Erythroblast (primary cell): ENCODE data around the gene GLRA1.
"Not testable (repeated sequence)": the region's sequence is repeated elsewhere in the genome, so short reads cannot be mapped to it uniquely, and the experiment has no call there.

ENCODE experiments used
- DNase-seq, 2 experiments: peaks; one replicate each; lab custom pipeline; 2025; lab: John Stamatoyannopoulos, UW
- GATA1 ChIP-seq: IDR thresholded peaks from 2 replicates; pipeline ENCODE4 v1.6.1; 2011; ENCODE audit warnings: low read depth, mild to moderate bottlenecking, control low read depth, low read length, moderate library complexity
- POLR2A ChIP-seq: IDR thresholded peaks from 2 replicates; pipeline ENCODE4 v1.6.1; 2011; ENCODE audit warnings: mild to moderate bottlenecking, low read length

GLRA1 gene

DNA sequence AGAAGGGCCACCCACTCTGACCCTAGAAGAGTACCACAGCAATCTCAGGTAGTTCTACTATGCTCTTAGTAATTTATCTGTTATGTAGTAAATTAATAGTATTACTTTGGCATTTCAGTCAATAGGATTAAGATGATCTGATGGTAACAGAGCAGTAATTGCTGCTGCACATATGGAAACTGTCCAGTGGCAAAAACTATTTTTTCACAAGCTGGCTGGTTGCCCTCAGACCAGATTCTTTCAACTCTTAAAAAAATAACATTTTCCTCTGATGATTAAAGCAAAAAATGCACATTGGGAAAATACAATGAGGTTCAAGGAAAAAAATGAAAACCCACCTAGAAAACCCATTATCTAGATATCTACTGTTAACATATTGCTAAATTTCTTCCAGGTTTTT is 19.7 kb downstream of the GLRA1 start:
- DNase-seq = no peak
- TF ChIP-seq GATA1 (no peak), POLR2A (no peak)

DNA sequence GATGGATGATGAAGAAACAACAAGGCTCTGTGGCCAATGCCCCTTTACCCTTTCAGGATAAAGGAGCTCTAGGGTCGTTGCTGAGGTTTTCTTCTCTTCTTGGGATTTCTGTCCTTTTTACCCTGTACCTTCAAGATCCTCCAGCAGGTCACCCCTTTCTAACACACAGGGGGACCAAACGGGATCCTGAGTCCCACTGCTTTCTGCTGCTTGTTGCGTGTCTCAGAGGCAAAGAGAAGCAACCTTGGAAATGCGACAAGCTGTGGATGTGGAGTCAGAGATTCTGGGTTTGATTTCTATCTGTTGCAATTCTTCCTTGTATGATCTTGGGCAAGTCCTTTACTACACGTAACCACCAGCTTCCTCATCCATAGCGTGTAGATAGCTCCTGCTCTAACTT is 20.5 kb downstream of the GLRA1 start:
- TF ChIP-seq POLR2A = no peak
- no peak for TF ChIP-seq GATA1
- no peak for DNase-seq

DNA sequence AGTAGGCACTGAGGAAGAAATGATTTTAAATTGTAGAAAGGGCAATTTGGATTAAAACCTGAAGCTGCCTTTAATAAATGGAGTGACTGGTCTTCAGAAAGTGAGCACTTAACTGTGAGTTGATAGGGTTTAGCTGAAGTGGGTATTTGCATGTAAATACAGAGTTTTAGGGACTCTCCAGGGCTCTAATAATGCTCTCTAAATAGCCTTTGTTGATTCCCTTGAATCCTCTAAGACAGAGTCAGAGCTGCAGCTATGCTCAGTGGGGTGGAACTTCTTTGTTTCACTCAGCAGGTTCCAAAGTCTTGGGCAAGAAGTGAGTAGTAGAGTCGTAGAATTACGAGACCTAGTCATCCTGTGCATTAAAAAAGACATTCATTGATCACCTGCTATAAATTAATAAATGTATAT is 21.4 kb downstream of the GLRA1 start:
- TF ChIP-seq GATA1 (no peak), POLR2A (no peak)
- no peak for DNase-seq

DNA sequence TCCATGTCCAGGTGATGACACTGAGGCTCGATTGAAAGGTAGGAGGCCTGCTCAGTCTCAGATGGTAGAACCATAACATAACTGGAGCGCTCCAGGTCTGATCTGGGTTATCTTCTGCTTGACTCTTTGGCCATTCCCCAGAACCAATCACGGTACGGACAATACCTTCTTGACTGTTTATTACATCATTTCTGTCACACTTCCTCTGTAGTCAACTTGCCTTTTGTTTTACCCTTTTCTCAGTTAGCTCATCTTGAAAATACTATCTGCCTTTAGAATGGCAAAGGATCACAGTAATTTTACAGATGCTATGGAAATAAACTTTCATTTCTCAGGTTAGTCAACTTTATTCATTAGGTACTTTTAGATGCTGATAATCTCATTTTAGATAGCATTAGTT is 22.4 kb downstream of the GLRA1 start:
- TF ChIP-seq POLR2A = no peak
- TF ChIP-seq GATA1 = no peak
- DNase-seq = no peak

DNA sequence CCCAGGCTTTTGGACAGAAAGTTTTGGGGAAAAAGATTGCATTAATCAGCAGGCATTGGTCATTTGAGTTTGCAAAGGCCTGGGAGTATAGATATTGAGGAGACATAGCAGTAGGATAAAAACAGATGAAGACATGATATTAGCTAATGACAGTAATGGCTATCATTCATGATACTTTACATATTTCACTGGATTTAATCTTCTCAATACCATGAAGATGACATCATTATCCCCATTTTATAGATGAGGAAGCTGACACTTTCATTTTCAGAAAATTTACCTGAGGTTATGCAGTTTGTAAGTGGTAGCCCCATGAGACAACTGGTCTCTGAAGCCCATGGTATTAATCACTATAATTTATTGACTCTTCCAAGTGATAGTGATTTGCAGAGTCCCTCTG is 23.0 kb downstream of the GLRA1 start:
- no peak for TF ChIP-seq GATA1
- no peak for DNase-seq

DNA sequence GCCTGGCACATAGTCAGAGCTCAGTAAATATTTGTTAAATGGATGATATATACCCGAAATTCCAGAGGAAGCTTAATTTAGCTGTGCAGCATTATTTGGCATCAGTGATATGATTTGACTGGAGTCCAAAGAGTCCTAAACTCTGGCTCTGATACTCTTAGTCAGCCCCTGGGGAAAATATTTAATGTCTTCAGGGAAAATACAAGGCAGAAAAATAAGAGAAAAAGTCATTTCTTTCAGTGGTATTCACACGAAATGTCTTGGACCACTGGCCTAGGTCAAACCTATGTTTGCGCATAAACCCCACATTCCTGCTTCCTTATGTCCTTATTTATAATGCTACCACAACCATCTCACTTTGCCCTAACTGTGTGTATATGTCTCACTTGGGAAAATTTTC is 23.8 kb downstream of the GLRA1 start:
- no peak for TF ChIP-seq POLR2A
- no peak for TF ChIP-seq GATA1
- DNase-seq = no peak

DNA sequence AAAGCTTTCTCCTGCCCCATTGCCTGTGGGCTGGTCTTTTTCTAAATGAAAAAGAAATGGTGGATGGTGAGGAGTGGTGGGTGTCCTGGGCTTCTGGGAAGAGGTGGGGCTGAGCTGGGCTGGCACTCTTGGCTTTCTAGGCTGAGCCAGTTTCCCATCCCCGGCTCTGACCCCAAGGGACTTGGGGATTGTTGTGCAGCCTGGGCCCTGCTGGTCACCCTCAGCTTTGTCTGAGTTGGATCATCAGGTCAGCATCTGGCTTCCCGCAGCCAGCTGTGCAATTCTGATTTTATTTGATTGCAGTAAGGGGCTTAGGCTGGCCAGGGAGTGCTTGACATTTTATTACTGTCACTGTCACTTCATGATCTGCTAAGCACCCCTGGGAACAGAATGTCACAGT is 25.3 kb downstream of the GLRA1 start:
- TF ChIP-seq POLR2A (no peak), GATA1 (no peak)

DNA sequence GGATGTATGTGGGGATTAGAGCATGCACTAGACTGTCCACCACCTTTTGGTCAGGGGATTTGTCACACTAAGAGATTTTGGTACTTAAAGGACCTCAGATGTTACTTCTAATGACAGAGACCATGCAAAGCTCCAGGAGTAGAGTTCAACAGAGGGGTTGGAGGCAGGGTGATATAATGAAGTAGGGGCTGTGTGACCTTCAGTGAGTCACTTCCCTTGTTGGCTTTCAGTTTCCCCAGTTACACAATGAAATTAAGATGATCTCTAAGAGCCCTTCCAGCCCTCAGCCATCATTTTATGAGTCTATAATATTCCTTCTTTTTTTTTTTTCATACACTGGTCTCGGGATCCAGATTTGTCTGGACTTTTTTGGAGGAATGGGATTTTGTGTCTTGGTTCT is 26.8 kb downstream of the GLRA1 start:
- TF ChIP-seq POLR2A (no peak), GATA1 (no peak)
- no peak for DNase-seq

More for the DNA sequence above, 25.3 kb downstream of the GLRA1 start:
- DNase-seq = no peak

DNA sequence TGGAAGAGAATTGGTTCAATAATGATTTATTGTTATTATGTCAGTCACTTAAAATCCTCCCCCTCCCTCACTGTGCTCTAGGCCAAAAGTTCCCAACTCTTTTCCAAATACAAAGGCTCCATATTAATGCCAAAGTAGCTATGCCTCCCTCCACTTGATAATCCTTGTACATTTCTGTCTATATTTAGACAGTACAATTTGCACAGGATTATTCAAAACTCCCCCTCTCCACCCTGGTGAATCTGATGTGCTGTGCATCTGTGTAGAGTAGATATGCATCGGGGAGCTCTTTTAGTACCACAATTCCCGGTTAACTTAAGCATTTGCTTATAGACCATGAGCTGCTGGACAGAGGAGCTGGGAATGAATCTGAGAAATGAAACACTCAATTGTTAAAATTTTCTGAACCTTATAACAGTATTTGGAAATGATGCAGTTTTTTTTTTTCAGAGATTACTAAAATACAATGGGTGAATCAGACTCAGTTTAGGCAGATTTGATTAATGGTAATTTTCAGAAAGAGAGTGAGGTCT is 27.6 kb downstream of the GLRA1 start:
- TF ChIP-seq GATA1 = no peak
- no peak for TF ChIP-seq POLR2A
- DNase-seq = no peak

DNA sequence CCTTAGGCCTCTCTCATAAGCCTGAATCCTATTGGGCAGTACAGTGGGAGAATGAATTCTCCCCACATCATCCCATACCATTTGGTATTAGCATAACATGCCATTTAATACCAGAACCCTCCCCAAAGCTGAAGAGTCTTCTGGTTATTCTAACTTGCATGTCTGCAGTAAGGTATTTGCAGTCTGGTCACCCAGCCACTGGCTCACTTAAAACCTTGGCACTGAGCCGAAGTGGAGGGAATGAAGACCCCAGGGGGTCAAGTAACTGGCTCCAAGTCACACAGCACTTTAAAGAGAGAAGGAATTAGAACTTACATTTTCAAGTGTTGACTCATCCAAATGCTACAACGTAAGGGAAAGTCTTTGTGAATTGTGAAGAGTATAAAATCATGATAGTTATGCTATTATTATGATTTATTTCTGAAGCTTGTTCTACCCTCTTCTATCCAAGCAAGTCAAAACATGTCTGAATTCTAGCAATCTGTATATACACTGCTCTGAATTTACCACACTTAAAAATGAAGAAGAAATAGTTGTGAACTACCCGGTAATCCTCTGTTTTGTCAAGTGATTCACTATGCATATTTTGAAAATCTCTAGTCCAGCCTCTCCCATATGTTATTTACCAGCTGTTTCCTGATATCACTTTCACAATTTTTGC is 28.5 kb downstream of the GLRA1 start:
- no peak for DNase-seq
- TF ChIP-seq GATA1 (no peak), POLR2A (no peak)

DNA sequence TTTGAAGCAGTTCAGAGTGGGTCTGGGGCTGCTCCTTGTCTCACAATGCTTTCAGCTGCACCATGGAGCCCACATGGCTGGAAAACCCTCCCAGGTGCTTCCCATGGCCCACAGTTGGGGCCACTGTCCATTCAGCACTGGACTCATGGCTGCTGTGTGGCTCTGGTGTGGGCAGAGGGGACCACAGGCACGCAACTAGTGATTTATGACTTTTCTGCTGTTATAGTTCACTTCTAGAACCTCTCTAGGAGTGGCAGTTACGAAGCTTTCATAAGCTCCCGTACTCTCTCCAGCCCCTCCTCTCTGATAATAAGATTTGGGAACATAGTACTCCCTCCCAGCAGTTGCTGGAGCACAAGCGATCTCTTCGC is 29.0 kb downstream of the GLRA1 start:
- DNase-seq = no peak
- no peak for TF ChIP-seq POLR2A
- no peak for TF ChIP-seq GATA1

DNA sequence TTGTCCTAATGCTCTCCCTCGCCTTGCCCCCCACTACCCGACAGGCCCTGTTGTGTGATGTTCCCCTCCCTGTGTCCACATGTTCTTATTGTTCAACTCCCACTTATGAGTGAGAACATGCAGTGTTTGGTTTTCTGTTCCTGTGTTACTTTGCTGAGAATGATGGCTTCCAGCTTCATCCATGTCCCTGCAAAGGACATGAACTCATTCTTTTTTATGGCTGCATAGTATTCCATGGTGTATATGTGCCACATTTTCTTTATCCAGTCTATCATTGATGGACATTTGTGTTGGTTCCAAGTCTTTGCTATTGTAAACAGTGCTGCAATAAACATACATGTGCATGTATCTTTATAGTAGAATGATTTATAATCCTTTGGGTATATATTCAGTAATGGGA is 31.2 kb downstream of the GLRA1 start:
- DNase-seq = not testable (repeated sequence)

DNA sequence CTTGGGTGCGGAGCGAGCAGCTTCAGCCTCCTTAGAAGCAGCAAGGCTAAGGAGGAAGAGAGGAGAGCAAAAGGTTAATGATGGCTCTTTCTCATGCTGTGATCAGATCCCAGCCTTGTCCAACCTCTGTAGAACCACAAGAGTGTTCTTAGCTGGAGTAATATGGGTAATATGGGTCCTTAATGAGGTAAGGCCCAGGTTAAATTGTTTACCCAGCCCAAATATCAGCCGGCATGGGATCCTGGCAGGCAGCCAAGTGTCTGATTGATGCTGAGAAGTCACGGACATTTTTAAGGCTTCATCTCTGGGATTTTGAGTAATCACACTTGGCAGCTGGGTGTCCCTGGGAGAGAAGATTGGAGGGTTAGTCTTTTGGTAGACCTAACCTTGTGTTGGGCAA is 32.3 kb downstream of the GLRA1 start:
- DNase-seq = no peak
- TF ChIP-seq POLR2A (no peak), GATA1 (no peak)

DNA sequence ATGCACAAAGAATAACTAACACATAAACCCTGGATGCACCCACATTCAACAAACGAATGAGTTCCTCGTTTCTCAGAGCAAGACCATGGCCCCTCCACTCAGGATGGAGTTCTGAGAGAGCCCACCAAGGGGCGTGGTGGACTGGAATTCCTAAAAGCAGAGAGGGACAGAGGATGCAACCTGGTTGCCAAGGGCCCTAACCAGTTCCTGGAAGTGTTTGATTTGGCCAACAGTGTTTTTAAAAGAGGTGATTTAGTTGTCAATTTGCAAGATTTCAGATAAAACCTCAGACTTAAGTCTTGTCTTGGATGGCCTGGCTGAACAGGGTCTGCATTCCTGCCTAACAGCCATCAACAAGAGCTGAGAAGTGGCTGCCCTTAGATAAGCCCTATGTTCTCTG is 34.4 kb downstream of the GLRA1 start:
- TF ChIP-seq POLR2A = no peak
- TF ChIP-seq GATA1 = no peak
- no peak for DNase-seq

DNA sequence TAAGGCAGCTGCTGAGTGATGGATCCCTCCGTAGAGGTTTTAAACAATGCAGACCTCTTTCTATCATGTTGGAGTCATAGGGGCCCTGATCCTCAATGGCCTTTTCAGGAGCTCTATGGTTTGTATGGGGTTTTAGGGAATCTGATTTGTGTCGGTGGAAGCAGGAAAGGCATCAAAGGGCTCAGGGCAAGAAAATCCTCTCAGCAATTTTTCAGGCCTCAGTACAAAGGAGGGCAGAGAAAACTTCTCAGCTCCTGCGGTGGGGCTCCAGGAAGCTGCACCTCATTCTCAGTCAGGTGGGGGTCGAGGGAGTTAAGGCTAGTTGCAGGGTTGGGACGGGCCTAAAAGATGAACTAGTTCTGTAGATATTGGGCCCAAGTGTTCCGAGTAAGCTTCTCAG is 35.0 kb downstream of the GLRA1 start:
- TF ChIP-seq POLR2A (no peak), GATA1 (no peak)
- no peak for DNase-seq
